Activated CD4-positive, CD25-positive, alpha-beta regulatory T cell treated with anti-CD3 and anti-CD28 coated beads, Interleukin-2, amount 50 U/mL, for 72 hours (primary cell): ENCODE measurements around the gene NTF3.

Experiments
- DNase-seq: peaks from one replicate; pipeline ENCODE4 v3.0.0; 2021

The NTF3 gene

DNA sequence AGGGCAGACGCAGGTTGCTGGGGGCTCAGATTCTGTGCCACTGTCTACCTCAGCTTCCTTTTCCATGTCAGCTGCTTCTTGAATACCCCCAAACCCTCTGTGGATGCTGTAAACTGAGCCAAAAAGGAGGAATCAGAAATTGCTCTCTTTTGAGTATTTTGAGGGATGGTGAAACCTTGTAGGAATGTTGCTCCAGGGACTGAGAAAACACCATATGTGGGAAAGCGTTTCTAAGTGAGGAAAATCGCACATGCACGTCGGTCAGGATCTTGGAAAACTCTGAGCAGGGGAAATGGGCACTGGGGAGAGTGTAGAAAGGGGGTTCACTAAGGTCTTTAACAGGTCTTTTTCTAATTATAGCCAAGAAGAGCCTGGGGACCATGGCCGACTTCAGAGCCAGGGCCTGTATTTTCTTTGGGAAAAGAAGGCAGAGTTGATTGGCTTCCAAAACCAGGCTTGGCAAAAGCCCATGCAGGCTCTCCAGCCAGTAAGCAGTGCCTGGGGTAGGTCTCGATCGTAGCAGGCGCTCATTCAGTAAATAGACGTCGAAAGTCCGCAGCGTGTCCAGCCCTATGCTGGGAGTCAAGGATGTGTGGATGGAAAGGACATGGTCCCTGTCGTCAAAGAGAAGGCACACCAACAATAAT is 58.0 kb downstream of the NTF3 start:
- DNase-seq: no peak

DNA sequence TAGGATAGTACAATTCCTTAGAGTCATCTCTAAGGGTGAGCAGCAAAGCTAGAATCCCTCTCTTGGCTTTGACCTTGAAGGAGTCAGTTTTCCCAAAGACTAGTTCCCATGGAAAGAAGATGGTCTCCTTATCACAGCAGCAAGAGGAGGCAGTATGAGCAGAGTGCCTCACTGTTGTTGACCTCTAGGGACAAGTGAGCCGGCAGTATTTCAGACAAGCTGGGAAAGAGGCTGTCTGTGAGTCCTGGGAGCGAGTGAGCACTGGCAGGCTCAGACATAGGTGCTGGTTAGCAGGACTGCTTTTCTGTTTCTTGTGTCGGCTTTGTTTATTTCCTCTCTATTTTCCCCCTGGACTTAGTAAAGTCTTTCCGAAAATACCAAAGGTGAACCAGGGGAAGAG is 60.7 kb downstream of the NTF3 start:
- DNase-seq: no peak

DNA sequence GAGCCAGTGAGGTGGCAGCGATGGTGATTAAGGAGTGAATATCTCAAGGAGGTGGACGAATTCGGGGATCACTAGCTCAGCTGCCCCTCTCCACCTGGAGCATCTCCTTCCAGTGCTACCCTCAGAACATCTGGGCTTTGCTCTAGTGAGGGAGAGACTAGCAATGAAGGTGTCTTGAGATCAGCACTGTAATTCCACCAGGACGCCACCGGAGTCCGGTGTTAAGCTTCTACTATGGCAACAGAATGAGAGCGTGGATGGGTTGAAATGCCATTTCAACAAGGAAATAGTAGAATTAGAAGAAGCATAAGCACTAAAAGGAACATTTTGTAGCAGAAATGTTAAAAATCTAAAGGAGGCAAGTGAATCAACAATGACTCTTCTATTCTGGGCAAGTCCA is 61.1 kb downstream of the NTF3 start:
- DNase-seq: no peak

DNA sequence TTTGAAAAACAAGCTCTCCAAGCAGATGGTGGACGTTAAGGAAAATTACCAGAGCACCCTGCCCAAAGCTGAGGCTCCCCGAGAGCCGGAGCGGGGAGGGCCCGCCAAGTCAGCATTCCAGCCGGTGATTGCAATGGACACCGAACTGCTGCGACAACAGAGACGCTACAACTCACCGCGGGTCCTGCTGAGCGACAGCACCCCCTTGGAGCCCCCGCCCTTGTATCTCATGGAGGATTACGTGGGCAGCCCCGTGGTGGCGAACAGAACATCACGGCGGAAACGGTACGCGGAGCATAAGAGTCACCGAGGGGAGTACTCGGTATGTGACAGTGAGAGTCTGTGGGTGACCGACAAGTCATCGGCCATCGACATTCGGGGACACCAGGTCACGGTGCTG is 62.4 kb downstream of the NTF3 start:
- no peak for DNase-seq

DNA sequence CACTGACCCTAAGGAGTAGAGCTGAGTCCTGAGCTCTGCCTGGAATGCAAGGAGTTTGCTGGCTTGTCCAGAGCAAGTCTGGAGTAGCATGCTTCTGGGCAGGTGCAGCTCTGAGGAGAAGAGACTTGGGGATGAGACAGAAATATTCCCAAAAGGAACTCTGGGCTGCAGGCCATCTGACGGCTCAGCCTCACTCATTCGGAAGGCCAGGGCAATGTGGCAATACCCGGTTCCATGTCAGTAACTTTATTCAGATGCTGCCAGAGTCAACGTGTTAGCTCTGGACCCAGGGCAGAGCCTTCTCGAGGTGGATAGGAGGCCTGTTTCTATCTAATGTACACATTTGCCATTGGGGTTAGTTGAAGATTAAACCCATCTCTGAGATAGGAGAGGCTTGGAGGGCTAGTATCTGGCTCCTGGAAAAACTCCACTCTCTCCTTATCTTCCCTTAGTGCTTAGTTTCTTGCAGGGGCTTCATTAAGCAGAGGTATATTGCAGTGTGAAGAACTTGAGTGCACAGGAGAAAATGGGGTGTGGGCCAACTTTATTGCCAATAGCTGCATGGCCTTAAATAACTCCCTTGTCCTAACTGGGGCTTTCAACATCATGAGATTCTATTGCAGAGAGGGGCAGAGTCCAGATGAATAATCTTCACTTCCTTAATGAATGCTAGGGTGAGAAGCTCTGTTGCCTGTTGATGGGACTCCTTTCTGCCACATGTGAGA is 65.6 kb downstream of the NTF3 start:
- DNase-seq: no peak

- no peak for DNase-seq
Measured at GRCh38 chr12:5498076-5498475, 66.2 kb downstream of the NTF3 start.

DNA sequence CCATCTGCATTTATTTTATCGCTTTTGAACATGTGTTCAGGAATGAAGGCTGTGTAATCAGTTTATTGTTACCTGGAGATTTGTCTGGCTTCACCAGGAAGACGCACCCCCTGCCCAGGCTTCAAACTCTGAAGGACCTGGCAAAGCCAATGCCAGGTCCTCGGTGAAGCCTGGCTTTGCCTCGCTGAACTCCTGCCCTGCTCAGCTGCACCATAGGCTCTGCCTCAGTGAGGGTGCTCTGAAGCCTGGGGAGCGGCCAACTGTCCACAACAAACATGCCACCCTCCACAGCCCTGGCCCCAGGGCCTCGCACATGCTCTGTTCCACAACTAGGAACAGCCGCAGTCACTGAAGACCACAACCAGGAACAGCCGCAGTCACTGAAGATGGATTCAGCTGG is 66.9 kb downstream of the NTF3 start:
- DNase-seq: no peak

DNA sequence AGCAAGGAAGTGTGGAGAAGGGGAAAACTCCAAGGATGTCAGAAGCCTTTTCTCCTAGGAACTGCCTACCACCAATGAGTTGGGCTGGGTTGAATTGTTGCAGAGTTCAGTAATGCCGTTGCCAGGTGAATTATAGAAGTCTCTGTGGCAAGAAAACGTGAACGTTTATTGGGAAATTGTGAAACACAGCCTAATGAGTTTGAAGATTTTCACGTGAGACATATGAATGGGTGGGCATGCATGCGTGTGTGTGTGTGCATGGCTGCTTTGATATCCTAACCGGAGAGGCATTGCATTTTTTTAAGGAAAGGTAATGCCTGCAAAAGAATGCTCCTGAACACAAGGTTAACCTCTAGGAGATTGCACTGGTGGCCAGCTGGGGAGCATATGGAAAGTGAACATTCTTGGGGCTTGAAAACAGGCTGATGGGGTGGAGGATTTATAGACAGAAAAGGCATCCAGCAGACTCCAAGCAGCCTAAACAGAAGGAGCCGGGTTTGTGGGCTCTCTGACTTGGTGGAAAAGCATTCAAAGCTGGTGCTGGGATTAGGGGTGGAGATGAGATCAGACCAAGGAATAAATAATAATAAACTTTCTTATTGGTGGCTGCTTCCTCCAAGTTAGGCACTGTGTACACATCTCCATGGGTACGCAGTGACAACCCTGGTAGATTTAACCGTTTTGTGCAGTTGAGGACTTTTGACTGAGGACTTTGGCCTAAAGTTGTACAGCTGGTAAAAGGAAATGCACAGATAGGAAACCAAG is 67.8 kb downstream of the NTF3 start:
- no peak for DNase-seq

GRCh38 chr12:5500331-5500659 is 68.4 kb downstream of the NTF3 start:
- no peak for DNase-seq

DNA sequence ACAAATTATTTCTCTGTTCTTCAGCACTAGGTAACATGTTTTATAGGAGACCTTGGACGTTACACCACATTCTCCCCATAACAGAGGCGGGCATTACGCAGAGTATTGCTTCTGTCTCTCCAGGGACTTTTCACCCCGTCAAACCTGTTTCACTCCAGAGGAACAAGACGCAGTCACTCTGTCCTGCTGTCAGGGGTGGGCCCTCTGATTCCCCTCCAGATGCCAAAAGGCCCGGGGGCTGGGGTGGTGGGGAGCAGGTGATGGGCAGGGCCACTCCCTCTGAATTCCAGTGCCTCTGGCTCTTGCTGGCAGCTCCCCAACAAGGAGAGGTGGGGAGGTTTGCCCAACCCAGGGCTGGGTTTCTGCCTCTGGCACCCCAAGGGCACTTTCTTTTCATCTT is 71.9 kb downstream of the NTF3 start:
- no peak for DNase-seq

- DNase-seq: no peak
Measured at GRCh38 chr12:5505116-5505515, 73.2 kb downstream of the NTF3 start.

- DNase-seq: no peak
Measured at GRCh38 chr12:5505751-5506150, 73.8 kb downstream of the NTF3 start.

GRCh38 chr12:5506295-5506694 is 74.4 kb downstream of the NTF3 start:
- DNase-seq: no peak

DNA sequence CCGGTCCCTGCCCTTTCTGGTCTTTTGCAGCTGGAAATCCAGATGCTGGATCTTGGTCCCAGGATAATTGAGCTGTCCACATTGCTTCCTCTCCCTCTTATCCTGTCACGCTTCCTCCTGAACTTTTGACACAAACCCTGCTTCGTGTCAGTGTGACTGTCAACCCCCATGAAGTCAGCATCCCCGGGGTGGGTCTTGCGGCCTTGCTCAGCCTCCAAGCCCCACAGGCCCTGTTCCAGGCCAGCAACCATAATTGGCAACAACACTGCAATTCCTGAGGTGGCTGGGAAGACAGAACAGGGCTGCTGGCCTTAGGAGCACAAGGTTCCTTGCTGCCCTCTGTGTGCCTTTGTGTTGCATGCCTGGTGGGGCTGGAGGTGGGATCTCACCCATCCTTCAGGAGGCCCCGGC is 74.9 kb downstream of the NTF3 start:
- DNase-seq: no peak

GRCh38 chr12:5507401-5507935 is 75.6 kb downstream of the NTF3 start:
- no peak for DNase-seq

- DNase-seq: no peak
Measured at GRCh38 chr12:5507944-5508343, 76.0 kb downstream of the NTF3 start.

DNA sequence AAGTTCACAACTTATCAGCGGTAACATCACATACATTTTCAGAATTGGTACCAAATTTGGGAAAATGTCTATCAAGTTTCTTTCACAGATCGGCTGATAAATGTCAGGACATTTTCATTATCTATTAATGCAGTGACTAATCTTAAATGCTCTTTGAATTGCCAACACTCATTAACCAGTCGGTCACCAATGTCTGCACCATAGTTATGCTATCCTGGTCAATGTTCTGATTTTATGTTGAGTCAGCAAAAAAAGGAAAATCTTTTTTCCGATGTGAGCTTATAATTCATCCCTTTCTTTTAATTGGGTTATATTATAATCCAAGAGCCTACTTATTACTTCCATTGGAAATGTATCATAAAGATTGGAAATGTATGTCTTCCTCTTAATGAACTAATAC is 77.2 kb downstream of the NTF3 start:
- no peak for DNase-seq

DNA sequence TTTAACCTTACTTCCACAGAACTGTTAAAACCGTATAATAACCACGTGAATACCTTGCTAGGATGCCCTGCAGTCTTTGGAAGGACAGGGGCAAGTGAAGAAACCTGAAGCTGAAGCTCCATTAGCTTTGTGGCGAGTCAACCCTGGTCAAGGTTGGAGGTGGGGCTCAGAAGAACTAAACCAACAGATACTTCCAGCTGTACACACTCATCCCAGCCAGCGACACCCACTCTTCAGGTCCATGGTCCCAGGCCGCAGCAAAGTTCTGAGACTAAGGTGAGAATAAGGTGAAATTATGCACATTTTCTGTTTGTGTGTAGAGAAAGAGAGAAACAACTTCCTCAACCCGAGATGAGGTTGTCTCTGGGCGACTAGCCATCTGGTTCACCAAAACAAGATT is 77.6 kb downstream of the NTF3 start:
- no peak for DNase-seq

- DNase-seq: no peak
Measured at GRCh38 chr12:5510251-5510805, 78.4 kb downstream of the NTF3 start.

- DNase-seq: no peak
Measured at GRCh38 chr12:5511256-5511643, 79.3 kb downstream of the NTF3 start.

DNA sequence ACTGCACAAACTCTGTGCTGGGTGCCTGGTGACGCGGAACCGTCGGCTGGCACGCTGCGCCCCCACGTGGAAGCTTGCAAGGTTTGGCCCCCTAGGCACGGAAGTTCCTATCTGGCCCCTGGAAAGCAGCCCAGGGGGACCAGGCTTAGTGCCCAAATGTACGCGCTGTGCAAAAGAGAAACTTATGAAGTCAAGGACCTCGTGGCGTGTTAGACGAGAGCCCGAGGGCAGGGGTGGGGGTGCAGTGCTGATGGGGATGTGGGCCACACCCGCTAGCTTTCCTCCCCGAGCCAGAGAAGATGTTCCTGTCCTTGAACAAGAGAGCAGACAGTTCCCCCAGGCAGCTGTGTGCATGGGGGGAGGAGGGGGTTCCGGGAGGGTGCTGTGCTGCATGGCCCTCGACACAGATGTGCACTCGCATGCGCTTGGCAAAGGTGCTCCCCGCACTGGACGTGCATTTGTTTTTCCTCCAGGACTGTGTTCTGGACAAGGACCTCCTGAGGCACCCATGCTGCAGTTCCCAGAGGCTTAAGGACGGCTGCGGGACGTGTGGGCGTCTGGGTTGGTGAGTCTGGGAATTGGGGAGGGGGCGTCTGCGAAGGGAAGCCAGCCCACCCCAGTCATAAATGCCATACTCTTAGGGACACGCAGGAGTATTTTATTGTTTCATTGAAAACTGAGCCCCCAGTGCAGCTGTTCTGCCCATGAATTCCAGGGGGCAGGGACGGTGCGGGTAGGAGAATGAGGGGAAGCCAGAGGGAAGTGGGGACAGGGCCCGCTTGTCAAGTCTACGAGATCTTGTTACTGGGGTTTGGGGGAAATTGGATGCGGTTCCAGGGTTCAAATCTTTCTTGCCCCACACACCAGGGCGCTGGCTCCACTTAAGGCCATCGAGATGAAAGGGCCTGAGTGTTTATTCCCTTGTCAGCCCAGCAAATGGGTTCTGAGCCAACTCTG is 80.0 kb downstream of the NTF3 start:
- no peak for DNase-seq

GRCh38 chr12:5512601-5512970 is 80.7 kb downstream of the NTF3 start:
- DNase-seq: no peak

GRCh38 chr12:5513406-5513805 is 81.5 kb downstream of the NTF3 start:
- no peak for DNase-seq
